HL-60 (cell line): ENCODE results near the gene DYRK3.

Experiments
- CTCF ChIP-seq: IDR thresholded peaks from one replicate; pipeline ENCODE4 v1.5.1; 2011; ENCODE audit warnings: low read length, control low read depth, inconsistent platforms; ENCODE audit not compliant: insufficient read depth
- GABPA ChIP-seq: IDR thresholded peaks from 2 replicates; pipeline ENCODE4 v1.6.1; 2012; ENCODE audit warnings: low read depth
- POLR2AphosphoS5 ChIP-seq: IDR thresholded peaks from 2 replicates; pipeline ENCODE4 v1.6.1; 2012; ENCODE audit warnings: low read depth
- REST ChIP-seq: IDR thresholded peaks from 2 replicates; pipeline ENCODE4 v1.6.1; 2012; ENCODE audit warnings: low read depth; ENCODE audit not compliant: insufficient replicate concordance
- SPI1 ChIP-seq: IDR thresholded peaks from 2 replicates; pipeline ENCODE4 v1.6.1; 2012; ENCODE audit warnings: low read depth, mild to moderate bottlenecking, borderline replicate concordance

GRCh38 chr1:206693029-206693428, 57.7 kb downstream of the DYRK3 start:
- TF ChIP-seq CTCF (no peak), REST (no peak), POLR2AphosphoS5 (no peak), SPI1 (no peak), GABPA (no peak)
